Activated CD4-positive, alpha-beta T cell treated with anti-CD3 and anti-CD28 coated beads, Interleukin-2, Interleukin-6, amounts not matched to agents 100 ng/mL and 50 ng/mL, durations not matched to agents 16 hours and 8 hours (primary cell): ENCODE measurements around the gene KAZN.

Experiments
- DNase-seq: peaks from one replicate; pipeline ENCODE4 v3.0.0-alpha.2; 2020

The KAZN gene

DNA sequence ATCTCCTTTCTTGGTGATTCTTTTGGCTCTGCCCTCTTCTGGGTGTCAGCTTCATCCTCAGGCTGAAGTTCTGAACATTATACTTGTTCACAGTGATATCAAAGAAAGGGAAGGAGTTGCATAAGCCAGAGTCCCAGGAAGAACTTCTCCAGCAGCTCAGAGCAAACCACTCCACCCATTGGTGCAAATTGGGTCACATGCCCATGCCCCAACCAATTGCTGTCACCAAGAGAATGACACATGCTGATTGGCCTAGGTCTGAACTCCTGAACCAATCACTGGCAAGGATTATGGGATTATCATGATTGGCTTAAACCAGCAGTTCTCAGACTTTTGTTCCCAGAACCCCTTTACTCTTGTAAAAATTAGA is 298.6 kb downstream of the KAZN start:
- DNase-seq: peak; percentile 1

- DNase-seq: no peak
Measured at GRCh38 chr1:14897547-14897946, 299.1 kb downstream of the KAZN start.

- no peak for DNase-seq
Measured at GRCh38 chr1:14897997-14898645, 299.6 kb downstream of the KAZN start.

- no peak for DNase-seq
Measured at GRCh38 chr1:14899686-14900085, 301.2 kb downstream of the KAZN start.

DNA sequence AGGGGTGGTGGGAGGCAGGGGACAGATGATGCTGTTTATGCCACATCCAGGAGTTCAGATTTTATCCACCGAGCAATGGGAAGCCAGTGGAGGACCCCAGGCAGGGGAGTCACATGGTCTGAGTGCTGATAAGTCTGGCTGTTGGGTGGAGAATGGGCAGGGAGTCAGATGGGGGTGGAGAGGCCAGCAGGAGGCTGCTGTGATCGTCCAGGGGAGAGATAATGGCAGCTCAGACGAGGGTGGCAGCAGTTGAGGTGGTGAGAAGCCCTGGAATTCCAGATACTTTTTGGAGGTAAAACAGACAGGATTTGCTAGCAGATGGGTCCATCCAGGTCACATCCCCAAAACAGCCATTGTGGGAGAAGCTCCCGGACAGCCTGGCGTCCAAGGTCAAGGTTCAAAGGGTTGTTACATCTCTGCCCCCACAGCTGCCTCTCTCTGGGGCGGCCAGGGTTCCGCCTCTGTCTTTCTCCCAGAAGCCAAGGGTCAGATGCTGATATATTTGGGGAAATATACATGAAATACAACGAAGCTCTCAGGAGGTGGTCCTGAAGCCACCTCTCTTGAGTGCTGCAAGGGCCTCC is 303.0 kb downstream of the KAZN start:
- no peak for DNase-seq

GRCh38 chr1:14903922-14904321 is 305.4 kb downstream of the KAZN start:
- DNase-seq: no peak

DNA sequence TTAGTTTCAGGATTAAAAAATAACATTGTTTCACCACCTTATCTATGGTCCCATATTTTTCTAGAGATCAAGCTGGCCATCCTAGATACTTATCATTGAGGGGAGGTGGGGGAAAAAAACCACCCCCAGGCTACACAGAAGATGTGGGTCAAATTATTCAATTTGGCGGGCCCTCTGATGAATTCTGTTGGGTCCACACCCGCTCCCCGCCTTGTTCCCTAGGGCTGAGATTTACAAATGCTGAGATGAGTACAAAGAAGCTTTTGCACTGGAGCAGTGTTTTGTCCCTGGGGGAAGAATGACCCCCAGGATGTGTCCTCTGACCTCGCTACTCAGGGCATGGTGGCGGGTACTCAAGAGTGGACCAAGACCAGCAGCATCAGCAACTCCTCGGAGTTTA is 308.2 kb downstream of the KAZN start:
- no peak for DNase-seq

DNA sequence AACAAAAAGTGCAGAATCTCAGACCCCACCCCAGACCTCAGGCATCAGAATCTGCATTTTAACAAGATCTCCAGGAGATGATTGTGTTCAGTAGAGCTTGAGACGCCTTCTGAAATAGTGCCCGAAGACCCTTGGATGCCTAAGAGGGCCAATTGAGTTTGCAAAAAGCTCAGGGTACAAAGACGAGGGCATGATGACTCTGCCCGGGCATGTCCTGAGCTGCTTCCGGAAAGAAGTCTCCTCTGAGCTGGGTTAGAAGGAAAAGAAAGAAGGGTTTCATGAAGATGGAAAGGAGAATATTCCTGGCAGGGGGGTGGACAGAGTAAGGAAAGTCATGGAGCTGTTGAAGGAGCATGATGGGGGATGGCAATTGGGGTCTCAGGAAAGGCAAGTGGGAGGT is 308.9 kb downstream of the KAZN start:
- no peak for DNase-seq

DNA sequence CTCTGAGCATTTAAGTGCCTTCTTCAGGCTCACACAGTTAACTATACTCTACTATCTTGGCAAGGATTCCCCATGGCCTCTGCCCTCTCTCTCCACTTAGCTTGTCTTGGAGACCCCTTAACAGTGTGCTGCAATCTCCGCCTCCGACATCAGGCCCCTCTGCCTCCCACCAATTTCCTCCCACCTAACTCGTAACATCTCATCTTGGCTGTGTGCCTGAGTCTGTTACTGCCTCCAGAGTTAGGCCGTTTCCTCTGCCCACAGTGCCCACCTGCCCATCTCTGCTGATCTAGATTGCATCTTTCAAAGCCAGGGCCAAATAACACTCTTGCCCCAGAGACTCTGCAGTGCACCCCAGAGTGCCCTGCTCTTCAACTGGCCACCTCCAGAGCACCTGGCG is 310.8 kb downstream of the KAZN start:
- no peak for DNase-seq

DNA sequence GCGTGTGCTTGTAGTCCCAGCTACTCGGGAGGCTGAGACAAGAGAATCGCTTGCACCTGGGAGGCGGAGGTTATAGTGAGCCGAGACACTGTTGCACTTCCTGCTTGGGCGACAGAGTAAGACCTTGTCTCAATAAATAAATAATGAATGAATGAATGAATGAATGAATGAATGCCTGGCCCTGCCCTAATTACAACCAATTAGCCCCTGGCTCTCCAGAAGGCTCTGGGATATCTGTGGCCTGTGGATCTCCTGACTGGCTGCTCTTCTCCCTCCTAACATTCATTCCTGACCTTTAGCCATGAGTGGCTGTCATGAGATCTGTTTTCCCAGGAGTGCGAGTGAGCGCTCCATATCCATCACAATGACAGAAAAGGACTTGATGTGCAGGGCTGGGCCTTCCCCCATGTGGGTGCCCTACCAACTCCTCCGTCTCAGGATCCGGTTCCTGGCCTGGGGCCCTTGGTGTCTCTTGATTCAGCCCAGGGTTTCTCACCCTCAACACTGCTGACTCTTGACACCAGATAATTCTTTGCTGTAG is 311.5 kb downstream of the KAZN start:
- DNase-seq: no peak

- no peak for DNase-seq
Measured at GRCh38 chr1:14910984-14911721, 312.7 kb downstream of the KAZN start.

DNA sequence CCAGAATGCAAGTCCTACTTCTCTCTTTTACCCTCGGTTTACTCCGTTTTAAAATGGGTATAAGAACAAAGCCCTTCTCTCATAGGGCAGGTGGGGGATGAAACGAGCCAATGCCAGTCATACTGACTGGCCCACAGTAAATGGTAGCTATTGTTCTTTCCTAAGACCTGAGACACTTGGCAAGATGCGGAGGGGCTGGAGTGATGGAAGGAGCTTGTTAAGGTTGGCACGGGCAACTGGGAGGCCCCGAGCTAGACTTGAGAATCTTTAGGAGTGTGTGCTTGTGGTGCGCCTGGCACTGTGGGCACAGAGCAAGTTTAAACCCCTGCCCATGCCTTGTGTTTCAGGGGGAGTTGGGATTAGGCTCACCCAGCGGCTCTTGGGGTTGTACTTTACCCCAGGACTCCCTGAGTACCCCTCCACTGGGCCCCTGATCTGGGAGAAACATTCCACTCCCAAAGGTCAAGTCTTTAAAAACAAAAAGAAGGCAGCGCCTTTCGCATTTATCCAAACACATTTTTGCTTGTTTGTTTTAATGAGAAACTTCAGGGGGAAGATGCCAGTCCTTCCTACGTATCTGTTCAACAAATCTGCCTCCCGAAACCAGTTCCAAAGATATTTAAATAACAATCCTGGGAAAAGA is 314.5 kb downstream of the KAZN start:
- DNase-seq: no peak

- DNase-seq: no peak
Measured at GRCh38 chr1:14913482-14914177, 315.1 kb downstream of the KAZN start.

DNA sequence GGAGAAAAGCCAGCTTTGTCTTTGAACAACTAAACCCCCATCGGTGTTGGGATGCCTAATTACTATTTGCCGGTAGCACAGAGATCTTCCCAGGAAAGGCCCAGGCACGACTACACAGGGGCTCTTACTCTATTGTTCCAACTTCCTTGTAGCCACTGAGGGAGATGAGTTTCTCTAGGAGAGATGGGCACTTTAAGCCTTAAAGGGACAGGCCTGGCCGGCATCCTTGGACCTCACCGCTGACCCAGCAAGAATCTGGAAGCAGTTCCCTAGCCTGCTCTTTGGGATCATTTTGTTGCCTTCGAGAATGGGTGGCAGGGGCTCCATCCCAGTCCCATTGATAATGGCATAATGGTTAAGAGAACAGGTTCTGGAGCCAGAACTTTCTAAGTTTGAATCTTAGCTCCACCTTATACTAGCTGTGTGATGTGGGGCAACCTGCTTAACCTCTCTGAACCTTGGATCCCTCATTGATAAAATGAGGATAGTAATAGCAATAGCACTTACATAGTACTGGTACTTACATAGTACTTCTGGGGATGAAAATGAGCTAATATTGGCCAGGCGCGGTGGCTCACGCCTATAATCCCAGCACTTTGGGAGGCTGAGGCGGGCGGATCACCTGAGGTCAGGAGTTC is 316.0 kb downstream of the KAZN start:
- DNase-seq: no peak

DNA sequence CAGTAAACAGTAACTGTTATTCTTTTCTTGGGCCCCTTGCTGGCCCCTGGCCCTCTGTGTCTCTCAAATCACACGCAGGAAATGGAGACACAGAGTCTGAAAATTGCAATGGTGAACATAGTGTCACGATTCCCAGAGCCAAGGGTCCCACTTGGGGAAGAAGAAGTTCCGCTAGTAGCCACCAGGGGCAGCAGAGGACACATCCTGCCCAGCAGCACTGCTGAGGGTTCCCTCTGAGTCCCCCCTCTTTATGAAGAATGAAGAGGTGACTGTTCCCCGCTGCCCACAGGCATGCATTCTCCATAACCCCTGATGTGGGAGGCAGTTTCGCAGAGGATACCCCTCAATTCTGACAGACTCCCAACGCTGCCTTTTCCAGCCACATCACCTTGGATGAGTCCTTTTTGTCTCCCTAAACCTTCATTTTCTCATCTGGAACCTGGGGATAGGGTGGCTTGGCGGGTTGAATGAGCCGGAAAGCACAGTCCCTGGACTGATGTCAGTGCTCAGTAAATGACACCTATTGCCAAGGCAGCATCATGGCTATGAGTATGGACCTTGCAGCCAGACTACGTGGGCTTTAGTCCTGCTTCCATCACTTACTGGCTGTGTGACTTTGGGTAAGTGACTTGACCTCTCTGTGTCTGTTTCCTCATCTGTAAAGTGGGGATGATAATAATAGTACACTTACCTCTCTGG is 317.0 kb downstream of the KAZN start:
- DNase-seq: peak; percentile 56

DNA sequence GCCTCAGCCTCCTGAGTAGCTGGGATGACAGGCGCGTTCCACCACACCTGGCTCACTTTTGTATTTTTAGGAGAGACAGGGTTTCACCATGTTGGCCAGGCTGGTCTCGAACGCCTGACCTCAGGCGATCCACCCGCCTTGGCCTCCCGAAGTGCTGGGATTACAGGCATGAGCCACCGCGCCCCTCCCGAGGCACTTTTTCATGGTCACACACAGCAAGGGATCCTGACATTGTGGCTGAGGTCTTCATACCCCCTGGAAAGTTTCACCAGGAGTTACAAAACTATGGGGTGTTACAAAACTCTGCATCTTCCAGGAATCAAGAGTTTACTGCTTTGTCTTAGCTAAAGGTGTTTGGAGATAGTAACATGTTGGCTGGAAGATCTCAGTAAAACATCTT is 320.8 kb downstream of the KAZN start:
- no peak for DNase-seq

DNA sequence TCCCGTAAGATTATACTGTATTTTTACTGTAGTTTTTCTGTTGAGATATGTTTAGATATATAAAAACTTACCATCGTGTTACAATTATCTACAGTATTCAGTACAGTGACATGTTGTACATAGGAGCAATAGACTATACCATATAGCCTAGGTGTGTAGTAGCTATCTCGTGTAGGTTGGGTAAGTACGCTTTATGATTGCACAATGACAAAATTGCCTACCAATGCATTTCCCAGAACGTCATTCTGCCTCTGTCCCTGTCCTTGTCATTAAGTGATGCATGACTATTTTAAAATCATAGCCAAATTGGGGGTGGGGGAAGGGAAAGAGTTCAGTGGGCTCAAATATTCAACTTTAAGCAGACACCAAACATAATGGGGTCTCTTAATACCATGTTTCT is 321.3 kb downstream of the KAZN start:
- no peak for DNase-seq

GRCh38 chr1:14921057-14921456 is 322.6 kb downstream of the KAZN start:
- no peak for DNase-seq

GRCh38 chr1:14922942-14923726 is 324.6 kb downstream of the KAZN start:
- no peak for DNase-seq

GRCh38 chr1:14923727-14924452 is 325.4 kb downstream of the KAZN start:
- DNase-seq: peak; percentile 49
